Measurements from ENCODE around the gene TUBA4A.

The TUBA4A gene

DNA sequence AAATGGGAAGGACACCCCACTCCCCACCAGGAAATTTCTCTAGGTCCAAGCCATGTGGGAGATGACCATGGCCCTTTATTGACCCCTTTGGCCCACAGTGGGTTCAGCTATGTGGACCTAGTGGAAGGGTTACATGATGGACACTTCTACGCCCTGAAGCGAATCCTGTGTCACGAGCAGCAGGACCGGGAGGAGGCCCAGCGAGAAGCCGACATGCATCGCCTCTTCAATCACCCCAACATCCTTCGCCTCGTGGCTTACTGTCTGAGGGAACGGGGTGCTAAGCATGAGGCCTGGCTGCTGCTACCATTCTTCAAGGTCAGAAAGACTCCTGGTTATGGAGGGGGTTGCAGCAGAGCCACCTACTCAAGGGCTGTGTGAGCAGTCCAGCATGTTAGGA is 7.2 kb downstream of the TUBA4A start:
- in situ Hi-C loops (cut with MboI; ENCODE audit: low sequenced_read_pairs): no loop called here

DNA sequence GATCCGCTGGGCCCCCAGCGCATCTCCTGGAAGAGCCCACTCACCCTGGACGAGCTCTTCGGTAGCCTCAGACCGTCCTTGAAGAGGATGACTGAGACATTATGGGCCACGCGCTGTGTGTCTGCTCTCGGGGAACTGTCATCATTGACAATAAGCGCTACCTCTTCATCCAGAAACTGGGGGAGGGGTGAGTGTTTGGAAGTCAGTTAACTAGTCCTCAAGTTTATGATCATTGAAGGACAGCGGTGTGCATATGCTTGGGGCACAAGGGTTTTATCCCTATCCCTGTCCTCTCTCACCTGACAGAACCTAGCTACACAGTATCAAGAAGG is 7.9 kb downstream of the TUBA4A start:
- in situ Hi-C loops (cut with MboI; ENCODE audit: low sequenced_read_pairs): no loop called here

DNA sequence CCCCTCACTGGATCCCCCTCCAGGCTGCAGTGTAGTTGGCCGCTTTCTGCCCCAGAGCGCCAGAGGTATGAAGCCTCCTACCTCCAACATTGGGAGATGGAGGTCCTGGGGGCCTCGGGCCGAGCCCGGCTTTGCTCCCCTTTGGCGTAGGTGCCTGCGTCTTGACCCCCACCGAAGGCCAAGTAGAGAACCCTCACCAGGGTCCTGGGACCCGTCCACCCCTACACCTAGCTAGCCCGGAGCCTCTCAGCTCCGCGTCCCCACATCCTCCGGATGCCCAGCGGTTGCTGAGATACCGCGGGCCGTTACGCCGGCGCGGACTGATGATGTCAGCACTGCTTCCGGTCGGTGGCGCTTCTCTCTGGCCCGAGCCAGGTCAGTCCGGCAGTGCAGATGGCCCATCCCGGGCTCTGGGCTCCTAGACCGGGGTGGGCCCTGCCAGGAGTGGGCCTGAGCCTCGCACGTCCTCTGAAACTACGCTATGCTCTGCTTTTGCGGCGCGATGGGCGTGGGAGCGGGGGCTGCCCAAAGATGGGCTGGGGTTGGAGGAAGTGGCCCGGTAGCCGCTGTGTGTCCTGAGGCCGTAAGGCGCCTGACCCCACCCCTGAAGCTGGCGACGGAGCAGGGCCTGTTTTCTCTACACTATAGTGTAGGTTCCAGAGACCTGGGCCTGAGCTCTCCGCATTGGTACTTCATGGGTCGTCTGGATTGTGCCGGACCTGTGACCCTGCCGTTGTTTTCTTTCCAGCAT is 8.4 kb downstream of the TUBA4A start, which contains the start of the genes GLB1L and STK16:
TSS of gene GLB1L (minus strand) at position 297 of the 751 bp plus-strand sequence. CDS start 1,871 bp downstream, outside the sequence.
TSS of gene STK16 (plus strand) at position 332 of the 751 bp plus-strand sequence. CDS start 521 bp downstream, outside the sequence.
- in situ Hi-C loops (cut with MboI; ENCODE audit: low sequenced_read_pairs): no loop called here

DNA sequence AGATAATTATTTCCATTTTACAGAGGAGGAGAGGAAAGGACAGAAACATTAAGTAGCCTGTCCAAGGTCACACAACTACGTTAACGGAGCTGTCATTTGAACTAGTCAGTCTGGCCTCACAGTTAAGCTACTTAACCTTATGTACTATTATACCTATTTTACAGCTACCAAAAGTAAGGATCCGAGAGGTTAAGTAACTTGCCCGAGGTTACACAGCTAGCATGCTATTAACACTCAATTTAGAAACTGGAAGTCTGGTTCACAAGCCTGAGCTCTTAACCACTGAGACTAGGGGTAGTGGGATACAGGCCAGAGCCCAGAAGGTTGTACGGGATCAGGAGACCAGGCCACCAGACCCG is 8.9 kb downstream of the TUBA4A start:
- in situ Hi-C loops (cut with MboI; ENCODE audit: low sequenced_read_pairs): no loop called here

DNA sequence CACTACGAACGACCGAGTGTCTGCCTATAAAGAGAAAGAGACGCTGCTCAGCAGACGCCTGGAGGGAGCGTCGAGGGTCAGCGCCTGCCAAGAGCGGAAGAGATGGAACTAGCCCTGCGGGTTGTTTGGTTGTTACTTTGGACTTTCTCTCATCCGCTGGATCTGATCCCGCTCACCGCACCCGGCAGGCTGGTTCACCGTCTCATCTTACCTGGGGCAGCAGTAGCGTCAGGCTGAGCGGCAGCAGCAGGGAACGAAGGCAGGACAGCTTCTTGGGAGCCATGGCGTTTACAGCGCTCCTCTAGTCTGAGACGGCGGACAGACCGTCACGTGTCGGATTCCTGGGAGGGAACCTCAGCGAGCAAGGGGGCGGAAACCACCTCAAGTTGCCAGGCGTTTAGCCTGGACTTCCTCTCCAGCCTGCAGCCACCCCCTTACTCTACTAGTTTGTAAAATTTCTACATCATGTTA is 10.4 kb downstream of the TUBA4A start:
- in situ Hi-C loops (cut with MboI; ENCODE audit: low sequenced_read_pairs): no loop called here

DNA sequence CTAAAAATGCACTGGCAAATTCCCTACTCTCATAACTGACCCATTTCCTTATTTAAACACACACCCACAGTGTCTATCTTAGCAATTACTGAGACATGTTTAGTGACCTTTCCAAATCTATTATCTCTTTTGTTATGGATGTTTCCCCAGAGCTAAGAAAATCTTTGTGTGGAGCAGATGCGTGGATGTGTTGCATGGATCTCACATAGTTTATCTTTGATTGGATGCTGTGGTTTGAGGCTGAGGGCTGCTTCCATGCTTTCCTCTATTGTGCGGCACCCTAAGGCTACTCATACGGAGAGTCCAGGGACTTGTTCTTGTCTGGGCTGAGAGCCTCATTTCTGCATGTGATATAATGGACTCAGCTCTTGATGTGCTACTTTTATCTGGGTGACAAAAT is 19.4 kb downstream of the TUBA4A start:
- in situ Hi-C loops (cut with MboI; ENCODE audit: low sequenced_read_pairs): no loop called here

DNA sequence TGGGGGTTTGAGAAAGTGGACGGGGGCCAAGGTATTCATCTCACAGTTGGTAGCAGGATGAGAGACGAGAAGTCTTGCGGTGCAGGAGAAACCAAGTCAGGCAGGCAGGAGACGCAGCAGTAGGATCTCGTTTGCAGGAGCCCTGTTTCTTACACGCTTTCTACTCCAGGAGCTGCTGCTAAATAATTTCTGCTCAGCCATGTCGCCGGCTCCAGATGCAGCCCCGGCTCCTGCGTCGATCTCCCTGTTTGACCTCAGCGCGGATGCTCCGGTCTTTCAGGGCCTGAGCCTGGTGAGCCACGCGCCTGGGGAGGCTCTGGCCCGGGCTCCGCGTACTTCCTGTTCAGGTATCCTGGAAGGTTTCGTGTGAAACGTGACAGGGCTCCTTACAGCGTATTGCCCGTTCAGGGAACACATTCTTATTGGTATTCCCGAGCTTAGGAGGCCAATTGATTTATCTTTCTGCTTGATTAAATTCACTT is 23.6 kb downstream of the TUBA4A start:
- in situ Hi-C loops (cut with MboI; ENCODE audit: low sequenced_read_pairs): no loop called here

DNA sequence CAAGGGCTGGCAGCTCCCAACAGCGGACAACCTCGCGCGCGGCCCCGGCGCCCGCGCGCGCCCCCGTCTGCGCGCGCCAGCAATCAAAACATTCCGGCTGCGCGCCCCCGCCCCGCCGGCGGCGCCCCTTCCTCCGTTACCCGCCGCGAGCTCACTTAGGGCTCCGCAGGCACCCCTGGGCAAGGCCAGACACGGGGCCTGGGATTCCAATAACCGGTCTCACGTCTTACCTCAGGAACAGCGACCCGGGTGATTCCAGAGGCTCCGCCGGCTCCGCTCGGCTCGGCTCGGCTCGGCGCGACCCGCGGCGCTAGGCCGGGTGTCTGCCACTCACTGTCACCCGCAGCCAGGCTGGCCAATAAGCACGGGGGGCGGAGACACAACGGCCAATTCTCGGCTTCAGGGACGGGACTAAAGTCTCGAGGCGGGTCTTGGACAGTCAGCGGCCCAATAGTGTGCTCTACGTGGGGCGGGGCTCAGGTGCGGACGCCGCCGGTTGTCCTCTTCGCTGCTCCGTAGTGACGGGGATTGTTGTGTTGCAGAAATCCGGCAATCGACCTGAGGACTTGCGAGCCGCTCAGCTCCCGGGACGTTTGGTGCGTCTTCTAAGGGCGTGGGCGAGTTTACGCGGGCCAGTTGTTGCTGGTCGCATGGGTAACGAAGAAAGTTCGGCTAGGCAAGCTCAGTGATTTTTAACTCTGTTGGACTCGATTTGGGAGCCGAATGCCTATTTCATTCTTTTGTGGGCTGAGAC is 24.2 kb downstream of the TUBA4A start, which contains the start of the genes ANKZF1 and ATG9A:
TSS of gene ANKZF1 (plus strand) at position 502 of the 754 bp plus-strand sequence. CDS start 452 bp downstream, outside the sequence.
TSS of gene ATG9A (minus strand) at position 332 of the 754 bp plus-strand sequence. CDS start 1,612 bp downstream, outside the sequence.
- in situ Hi-C loops (cut with MboI; ENCODE audit: low sequenced_read_pairs): no loop called here

DNA sequence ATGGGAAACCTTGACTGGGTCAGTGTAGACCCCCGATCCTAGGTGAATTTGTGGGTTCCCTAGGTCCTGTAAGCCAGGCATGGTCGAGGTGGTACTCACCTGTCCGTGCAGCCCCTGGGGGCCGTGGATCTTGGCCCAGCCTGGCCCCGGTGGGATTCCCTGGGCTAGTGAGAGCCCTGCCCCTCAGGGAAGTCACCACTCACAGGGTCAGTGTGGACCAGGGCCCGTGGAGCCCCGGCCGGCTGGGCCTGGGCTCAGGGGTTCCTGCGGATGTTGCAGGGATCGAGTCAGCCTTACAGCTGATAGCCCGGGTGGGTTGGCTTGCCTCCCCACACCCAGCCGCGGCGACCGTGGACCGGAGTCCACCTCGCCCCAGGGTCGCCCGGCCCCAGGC is 24.8 kb downstream of the TUBA4A start:
- in situ Hi-C loops (cut with MboI; ENCODE audit: low sequenced_read_pairs): no loop called here

DNA sequence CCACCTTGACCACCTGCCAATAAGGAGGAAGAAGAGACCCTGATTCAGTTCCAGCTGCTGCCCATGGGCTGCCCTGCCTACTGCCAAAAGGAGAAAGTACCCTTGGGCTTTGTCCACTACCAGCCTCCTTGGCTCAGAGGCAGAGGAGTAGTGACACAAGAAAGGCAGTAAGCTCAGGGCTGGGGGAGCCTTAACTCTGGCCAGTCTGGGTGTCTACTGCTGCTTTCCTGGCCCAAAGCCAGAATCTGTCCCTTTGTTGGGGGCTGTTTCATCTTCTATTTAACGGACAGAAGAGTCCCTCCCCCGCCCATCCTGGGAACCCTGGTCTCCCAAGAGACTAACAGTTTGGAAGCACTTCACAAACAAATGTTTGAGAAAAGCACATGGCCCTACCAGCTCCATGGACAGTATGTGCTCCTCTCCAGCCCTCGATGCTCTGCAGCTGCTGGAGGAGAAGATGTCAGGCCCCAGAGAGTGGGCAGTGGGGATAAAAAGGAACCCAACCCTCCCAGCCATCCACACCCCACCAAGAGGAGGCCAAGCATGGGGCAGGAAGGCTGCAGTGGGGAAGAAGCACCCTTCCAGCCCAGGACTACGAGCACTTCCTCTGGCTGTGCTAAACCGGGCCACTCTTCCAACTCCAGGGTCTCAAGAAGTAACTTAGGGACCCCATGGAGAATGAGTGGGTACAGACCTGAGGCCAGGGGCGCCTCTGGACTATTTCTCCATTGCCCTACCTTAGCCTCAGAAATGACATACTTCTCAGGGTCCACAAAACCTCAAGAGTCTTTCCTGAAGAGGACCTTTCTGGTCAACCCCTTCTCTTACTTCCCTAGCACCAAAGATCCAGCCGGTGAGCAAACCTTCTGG is 25.4 kb downstream of the TUBA4A start:
- in situ Hi-C loops (cut with MboI; ENCODE audit: low sequenced_read_pairs): no loop called here

DNA sequence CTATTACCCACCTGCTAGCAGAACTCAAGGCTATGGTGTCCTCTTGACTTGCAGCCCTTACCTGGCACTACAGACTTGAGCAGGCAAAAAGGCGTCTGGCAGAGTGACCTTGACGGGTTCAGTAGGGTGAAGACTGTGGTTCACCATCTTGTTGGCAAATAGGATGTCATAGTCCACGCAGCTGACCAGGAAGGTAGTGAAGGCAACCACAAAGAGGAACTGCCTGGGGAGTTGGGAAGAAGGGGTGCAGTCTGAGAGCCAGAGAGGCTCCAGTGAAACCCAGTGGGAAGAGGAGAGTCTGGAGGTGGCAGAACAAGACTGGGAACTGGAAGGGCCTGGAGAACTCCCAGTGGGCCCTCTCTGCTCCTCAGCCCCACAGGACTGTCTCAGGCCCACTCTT is 28.4 kb downstream of the TUBA4A start:
- in situ Hi-C loops (cut with MboI; ENCODE audit: low sequenced_read_pairs): no loop called here

DNA sequence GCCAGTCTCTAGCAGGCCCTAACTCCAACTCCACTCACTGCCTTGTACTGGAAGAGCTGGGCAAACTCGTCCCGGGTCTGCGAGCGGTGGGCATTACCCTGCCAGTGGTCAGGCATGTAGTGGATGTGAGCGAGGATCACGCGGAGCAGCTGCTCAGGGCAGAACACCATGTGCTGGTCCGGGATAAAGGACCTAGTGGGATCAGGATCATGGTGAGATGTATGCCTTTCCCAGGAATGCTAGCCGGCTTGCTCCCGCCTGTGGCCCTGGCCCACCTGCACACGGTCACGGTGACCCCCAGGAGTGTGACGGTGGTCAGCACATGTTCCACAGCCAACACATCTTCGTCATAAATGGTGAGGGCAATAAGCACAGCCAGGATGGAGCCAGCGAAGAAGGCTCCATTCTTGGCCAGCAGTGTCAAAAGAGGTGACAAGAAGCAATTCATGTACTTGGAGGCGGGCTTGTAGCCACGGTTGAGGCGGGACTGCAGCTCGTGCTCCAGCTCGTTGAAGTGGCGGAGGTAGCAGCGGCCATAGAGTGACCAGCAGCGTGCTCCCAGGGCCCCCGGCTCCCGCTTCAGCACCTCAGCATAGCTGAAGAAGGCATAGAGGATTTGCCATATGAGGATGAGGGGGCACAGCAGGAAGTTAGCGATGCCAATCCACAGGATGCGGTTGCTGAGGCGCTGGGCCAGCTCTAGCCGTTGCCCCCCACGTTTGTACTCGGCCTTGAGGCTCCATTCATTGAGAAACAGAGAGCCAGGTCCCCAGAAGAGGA is 29.7 kb downstream of the TUBA4A start:
- in situ Hi-C loops (cut with MboI; ENCODE audit: low sequenced_read_pairs): no loop called here

DNA sequence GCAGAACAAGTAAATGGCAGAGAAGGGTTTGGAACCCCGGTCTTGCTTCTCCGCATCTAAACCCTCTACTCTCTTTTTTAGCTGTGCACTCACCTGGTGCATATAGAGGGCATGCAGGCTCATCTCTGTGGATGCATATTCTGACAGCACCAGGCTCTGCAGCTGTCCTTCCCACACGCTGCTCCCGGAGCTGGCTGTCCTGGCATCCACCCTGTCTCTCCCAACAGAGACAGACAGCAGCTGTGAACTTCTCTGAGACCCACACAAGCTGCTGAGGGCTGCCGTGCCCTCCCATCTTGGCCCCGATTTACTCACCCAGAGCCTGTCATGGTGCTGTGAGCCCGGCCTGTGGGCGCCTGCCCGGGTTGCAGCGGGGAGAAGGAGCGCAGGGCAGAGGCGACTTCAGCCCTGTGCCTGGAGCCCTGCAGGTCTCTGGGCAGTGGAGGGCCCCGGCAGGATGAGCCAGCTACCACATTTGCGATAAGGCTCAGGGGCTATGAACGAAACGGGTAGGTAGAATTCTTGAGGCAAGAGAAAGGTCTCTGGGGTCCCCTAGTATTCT is 31.7 kb downstream of the TUBA4A start:
- in situ Hi-C loops (cut with MboI; ENCODE audit: low sequenced_read_pairs): no loop called here

DNA sequence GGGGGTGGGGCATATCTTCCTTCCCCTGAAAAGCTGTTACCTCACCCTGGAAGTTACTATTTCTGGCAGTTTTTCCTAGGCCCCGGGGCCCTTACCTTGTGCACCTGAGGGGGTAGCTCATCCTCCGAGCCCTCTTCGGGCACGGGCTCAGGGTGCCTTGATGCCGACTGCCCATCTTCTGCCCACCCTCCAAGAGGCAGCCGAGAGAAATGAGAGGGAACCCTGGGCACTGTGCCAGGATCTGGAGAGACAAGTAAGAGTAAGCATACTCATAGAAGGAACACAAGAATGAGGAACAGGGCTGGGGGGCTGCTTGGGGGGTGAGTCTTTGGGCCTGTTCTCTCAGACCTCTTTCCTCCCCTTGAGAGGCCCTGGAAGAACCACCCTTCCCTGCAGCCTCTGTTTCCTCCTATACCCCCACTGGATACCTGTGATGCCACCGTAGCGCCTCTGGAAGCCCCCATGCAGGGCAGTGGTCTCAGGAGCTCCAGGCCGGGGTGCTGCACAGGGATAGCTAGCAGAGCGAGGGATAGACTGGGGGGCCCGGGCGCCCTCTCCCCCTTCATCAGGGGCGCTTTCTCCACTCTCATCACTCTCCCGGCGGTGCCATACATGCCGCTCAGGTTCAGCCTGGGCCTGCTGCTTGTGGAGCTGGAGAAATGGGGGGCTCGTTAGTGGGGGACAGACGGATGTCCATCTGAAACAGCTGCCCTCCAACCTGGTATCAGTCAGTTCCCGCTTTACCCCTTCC is 32.9 kb downstream of the TUBA4A start:
- in situ Hi-C loops (cut with MboI; ENCODE audit: low sequenced_read_pairs): no loop called here

DNA sequence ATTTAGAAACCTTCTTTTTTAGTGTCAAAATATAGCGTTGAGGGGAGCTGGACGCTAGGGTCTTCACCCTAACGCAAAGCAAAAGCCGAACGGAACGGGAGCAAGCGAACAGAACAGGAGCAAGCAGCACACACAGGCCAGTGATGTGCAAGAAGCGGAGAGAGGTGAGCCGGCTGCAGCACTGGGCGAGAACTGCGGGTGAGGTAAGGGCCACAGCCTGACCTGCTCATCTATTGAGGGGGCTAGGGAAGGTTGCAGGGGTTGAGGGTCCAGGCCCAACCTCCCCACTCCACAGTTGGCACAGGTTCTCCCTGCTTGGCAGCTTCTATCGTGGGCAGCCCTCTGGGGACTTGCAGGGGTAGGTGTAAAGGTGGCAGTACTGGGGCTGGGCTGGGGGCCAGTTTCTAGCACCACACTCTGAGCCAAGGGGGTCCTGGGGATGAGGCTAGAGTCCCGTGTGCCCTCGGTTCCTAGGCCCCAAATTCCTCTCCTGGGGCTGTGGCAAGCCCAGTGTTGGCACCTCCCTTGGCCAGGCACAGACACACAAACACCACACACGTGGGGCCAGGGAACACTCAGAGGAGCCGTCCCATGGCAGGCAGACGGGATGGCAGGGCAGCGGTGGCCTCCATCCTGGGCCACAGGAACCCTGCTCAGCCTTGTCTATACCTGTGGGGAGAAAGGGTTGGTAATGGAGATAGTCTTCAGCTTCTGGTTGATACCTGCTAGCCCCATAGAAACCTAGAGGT is 33.8 kb downstream of the TUBA4A start:
- in situ Hi-C loops (cut with MboI; ENCODE audit: low sequenced_read_pairs): loop anchor here (10.0 kb wide), 1 partner anchor 55 kb away; the partner anchor contains the start of gene NHEJ1

DNA sequence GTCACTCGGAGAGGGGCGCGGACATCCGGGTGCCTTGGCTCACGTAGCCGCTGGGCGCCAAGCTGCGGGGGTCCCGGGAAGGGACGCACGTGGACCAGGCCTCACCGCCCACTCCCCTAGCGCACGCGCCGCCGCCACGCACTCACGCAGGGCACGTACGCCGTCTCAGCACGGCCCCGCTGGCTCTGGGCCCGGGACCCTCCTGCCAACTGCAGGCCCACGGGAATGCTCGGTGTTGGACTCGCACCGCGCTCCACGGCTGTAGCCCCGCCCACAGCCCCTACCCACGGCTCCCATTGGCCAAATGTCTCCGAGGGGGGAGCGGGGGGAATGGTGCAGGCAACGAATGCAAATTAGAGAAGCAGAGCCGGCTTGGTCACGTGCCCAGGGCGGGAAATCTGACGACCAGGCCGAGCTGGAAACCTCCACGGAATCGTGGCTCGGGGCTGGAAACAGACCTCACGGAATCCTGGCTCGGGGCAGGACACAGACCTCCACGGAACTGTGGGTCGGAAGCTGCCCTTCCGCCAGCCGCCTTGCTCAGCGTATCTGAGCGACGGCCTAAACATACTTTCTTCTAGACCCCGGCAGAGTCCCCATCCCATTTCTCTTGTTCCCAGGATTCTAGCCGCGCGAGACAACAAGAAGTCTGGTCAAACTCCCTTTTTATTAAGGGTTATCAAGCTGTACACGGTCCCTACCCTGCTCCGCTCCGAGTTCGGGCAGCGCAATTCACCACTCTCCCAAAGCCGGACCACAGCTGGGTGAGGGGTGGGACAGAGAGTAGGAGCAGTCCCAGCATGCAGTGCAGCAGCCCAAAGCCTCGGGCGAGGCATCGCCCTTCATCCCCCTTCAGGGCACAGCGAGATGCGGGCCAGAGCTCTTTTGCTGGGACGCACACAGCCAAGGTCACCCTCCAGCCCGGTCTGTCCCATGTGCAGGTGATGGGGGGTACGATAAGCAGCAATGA is 34.7 kb downstream of the TUBA4A start, which contains the start of gene ABCB6:
TSS of gene ABCB6 (minus strand) at position 227 of the 970 bp plus-strand sequence. CDS start 285 bp downstream, outside the sequence.
- in situ Hi-C loops (cut with MboI; ENCODE audit: low sequenced_read_pairs): loop anchor here (10.0 kb wide), 1 partner anchor 54 kb away; the partner anchor contains the start of gene NHEJ1

All from HL-60/S4 (cell line).